GM21737 (cell line): ENCODE measurements around the gene HINT2.

Experiments used
- ATAC-seq: cut with Tn5 transposase; IDR thresholded peaks from one replicate; pipeline ENCODE4 v1.9.1; 2021; ENCODE audit warnings: mild to moderate bottlenecking, moderate library complexity; ENCODE audit not compliant: unreplicated experiment

Gene HINT2

DNA sequence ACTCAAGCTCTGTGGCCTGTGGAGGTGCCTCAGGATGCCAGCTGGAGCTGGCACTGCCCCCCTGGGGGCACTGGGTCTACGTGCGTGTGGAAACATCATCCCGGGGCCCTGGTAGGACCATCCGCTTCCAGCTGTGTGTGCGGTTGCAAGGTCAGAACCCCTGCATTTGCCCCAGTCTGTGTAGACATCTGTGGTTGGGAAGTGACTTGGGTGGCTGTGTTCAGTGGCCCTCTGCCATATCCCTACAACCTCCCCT, 26.7 kb upstream of the HINT2 start:
- no peak for ATAC-seq

DNA sequence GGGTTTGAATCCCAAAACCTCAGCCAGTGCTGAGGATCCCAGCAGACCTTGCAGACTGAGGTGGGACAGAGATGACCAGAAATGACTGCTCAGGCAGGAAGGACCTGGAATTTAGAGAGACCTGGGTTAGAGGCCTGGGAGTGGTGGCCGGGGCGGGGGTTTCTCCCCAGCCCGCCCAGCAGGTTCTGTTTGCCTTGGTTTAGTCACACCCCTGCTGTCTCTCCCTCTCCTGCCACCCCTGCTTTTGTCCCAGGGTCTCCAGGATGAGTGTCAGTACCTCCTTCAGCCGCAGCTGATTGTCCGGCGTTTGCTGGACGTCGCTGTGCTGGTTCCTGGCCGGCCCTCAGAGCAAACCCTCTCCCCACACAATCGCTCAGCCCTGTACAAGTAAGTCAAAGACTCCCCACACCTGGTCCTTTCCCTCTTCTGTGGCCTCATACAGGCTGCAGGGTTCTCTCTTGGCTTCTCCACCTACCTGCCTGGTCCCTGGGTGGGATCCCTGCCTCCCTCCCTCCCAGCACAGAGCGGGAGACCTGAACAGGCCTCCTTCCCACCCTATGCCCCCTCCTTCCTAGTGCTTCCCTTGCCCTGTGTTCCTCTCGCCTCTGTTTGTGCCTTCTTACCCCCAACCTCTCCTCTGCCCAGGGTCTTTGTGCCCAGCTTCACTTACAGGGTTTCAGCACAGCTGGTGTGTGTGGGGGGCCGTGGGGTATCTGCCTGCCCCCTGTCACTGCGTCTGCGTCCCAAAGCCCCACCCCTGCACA, 26.2 kb upstream of the HINT2 start:
- no peak for ATAC-seq

DNA sequence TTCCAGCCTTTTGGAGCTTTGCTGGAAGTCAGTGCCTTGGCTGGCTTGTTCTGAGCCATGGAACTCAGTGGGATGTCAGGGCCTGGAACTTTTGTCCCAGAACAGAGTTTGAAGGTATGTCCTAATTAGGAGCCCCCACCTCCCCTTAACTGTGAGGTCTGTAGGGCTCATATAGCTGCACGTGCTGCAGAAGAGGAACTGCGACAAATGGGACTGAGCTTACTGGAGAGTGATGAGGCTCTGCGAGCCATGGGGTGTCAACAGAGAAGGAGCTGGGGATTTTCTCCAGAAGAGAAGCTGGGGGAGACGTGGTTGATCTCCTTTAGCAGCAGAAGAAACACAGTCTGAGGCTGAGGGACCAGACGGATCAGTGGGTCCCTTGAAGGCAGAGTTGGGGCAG, 25.1 kb upstream of the HINT2 start:
- no peak for ATAC-seq

DNA sequence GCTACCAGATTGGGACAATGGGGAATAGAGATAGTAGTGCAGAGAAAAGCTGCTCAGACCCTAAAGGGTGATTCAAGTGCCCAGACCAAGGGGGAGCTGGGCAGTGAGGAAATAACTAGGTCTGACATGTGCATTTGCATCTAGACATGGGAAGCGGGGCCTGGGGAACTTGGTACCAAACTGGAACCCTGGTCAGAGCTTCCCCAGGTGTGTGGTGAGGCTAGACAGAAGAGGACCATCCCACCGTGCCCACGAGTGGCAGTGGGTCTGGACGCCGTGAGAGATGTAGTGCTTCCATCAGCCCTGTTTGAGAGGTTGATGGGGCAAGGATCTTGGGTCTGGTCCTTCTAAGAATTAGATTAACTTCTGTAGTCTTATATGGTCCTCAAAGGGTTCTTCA, 21.8 kb upstream of the HINT2 start:
- no peak for ATAC-seq

DNA sequence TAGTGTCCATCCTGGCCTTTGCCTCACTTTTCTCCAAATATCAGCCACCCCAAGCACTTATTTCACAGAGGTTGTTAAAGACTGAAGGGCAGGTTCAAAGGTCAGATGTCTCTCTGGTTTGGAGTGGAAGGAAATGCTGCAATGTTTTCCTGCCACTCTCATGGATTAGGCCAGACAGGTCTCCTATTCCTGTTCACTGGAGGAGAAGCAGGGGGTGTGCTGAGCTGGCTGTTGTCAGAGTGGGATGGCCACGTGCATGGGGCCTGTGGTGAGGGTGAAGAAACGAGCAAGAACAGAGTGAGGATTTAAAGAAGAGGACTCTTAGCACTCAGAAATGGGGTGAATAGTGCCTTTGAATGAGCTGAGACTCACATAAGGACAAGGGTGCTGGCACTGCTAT, 20.9 kb upstream of the HINT2 start:
- no peak for ATAC-seq

DNA sequence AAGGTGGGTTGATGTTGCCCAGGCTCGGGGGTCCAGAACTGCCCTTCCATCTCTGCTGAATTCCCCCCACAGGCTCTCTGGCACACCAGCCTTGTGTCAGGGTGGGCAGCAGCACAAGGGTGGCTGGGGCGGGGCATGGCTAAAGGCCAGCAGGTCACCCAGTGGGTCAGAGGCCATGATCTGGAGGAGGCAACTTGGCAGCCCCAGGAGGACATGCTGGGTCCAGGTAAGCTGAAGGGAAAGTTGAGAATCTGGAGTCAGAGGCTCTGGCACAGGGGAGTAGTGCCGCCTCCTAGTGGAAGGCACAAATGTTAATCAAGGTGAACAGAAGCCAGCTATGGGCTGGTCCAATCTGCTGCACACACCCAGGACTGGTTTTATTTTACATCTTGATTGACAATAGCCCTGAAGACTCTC, 20.4 kb upstream of the HINT2 start:
- ATAC-seq: no peak

DNA sequence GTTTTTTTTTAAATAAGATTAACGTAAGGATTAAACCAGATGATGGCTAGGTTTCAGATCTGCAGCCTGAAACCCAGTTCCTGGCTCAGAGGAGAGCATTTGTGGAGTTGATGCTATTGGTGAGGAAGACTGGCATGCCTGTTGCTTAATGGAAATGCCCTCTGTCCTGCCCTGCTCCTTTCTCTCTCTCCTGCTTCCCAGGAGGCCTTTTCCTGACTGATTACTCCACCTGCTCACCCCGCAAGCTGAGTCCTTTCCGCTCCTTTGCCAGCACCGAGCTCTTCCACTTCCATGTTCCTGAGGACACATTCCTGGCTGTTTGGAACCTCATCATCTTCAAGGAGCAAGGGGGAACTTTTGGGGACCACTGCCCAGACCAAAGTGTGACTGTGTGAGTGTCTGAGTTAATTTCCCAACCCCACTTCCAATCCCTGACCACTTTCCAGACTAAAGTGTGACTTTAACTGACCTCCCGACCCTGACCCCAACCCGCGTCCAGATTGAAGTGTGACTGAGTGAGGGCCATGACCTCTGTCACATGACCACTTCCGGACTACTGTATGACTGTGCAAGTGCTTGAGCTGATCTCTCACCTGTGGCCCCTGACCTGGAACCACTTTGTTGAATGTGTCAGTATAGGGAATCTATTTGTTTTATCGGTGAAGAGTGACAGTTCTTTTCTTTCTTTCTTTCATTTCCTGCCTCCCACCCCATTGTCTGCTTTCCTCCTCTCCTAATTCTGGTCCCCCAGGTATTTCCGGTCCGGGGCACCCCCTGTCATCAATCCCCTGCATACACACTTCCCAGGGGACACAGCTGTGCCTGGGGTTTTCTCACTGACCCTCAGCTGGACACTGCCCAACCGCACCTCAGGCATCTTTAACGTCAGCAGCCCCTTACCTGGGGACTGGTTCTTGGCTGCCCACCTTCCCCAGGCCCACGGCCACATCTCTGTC, 19.7 kb upstream of the HINT2 start:
- no peak for ATAC-seq

DNA sequence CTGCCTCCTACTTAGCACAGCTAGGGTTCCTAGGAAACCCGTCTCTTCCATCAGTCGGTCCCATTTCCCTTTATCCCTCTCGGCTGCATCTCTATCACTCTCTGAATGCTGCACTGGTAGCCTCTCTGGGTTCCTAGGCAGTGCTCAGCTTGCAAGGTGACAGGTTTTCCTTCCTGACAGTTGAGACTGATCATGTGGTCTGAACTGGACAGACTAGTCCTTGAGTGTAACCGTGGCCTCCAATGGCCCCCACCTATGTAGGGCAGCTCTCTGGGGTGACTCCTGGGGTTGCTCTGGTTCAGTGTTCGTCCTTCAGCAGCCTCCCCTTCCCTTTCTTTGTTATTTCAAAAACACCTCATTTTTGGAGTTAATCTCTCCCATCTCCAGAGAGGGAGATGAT, 18.0 kb upstream of the HINT2 start:
- no peak for ATAC-seq

DNA sequence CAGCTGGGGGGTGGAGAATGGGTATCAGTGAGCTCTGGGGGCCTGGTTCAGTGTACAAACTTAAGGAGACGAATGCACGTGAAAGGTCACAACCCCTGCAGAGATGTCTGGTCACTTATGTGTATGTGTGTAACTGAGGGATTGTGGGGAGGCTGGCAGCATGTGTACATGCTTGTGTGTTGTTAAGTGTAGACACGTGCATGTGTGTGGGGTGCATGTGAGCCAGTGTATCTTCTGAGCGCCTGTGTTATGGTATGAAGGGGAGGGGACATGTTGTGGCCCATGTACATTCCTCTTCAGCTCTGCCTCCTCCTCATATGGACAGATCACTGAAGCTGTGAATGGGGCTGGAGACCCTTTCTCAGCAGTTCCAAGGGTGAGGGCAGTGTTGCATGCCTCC, 16.2 kb upstream of the HINT2 start:
- no peak for ATAC-seq

DNA sequence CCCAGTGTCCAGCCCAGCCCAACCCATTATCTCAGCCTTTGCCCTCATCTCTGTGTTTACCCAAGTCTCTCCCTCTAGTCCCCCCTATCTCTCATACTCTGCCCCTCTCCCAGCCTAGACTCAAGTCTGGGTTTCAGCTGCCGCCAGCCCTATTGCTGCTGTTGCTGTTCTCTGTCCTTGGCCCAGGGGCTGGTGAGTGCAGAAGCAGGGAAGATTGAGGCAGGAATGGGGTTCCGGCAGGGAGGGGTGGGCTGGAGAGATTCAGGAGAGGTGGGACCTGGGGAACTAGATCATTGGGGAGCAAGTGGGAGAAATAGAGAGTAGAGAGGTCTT, 14.9 kb upstream of the HINT2 start:
- no peak for ATAC-seq

DNA sequence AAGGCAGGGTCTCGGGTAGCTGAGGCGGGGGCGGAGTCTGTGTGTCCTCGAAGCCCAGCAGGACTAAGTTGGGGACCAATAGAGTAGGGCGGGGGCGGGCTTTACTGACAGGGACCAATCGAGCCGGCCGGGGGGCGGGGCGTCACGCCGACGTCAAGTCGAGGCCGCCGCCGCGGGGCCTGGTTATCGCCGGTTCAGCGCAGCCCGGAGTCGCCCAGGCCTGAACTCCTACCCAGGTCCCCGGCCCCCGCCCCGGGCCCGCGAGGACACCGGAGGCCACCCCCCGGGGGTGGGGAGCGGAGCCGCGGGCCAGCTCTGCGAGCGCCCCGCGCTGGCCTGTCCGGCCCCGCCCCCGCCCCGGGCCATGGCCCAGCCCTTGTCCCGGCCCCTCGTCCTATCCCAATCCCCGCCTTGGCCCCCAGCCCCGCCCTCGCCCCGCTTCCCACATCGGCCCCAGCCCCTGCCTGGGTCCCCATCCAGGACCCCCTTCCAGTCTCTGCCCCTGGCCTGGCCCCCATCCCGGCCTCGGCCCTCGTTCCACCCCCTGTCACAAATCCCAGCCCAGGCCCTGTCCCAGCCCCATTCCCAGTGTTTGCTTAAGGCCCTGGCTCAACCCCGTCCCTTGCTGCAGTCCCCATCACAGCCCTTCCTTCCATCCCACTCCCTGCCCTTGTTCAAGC, 14.4 kb upstream of the HINT2 start, which contains the start of gene TMEM8B:
Gene TMEM8B, plus strand, starts transcription at position 145 of the 680 bp plus-strand sequence. Its CDS starts 220 bp downstream, at position 365.
- ATAC-seq: peak; percentile 73

DNA sequence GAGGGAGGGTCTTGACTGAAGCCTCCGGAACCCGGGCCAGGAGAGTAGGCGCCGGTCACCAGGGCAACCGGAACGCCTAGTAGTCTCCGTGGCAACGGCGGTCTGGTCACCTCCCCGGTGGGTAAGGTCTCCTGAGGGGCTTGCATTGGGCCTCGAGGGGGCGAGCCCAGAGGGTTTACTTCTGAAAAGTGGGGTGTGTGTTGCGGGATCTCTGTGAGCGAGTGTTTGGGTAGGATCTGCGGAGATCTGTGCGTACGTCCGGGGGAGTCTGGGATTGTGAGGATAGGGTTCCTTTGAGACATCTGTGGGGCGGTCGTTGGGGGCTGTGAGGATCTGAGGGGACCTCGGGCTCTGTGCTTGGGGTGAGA, 13.9 kb upstream of the HINT2 start, which contains the start of gene FAM221B:
Gene FAM221B, minus strand, starts transcription at position 17 of the 368 bp plus-strand sequence. CDS start 2,571 bp downstream, outside the sequence.
- ATAC-seq: peak; percentile 3

DNA sequence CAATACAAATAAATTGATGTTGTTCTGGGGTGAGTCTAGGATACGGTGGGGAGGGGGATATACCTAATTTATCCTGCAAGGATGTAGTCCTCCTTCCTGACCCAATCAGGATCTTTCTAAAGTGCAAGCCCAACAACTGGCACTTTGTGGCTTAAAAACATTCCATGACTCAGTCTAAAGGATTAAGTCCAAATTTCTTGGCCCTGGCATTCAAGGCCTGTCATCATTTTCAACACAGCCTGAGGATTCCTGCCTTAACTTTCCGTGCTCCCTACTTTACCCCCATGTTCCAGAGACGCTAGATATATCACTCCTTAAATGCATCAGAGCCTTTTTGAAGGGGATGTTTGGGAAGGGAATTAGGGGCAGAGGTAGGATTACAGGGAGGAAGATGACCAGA, 12.6 kb upstream of the HINT2 start:
- ATAC-seq: no peak

DNA sequence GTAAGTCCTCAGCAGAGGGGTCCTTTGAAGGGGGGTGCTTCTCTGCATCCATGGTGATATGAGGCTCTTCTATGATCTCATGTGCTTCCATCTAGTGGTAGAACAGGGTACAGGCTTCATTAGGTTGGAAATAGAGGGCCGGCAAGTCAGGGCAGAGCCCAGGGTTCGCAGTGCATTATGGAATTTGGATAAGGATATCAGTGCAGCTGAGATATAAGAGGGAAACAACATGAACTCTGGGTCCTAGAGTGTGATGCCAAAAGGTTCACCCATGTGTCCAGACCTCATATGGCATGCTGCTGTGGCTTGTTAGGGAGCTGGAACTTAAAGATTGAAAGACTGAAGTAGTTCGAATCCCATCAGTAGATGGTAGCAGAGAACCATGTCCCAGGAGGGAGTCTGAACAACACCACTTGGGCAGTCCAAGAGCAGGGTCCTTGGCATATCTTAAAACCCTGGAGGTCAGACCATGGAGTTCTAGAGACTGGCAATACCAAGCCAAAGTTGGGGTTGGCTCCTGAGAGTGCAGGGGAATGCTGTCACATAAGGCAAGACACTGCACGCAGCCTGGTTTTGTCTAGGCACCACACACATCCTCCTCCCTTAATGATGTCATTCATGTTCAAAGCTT, 11.3 kb upstream of the HINT2 start:
- no peak for ATAC-seq

DNA sequence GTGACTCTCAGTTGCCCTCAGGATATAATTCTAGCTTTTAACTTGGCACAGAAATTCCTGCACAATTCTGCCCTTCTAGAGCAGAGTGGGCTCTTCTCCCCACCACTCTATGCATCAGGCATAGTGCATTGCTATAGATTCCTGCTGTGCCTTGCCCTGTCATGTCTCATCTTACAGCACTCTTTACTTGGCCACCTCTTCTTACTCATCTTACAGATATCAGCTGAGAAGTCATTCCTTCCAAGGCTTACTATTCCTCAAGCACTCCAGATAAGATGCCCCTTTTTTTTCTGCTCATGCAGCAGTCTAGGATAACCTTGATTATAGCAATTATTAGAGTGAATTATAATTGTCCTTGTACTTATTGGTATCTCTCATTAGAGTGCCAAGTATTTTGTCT, 8.1 kb upstream of the HINT2 start:
- no peak for ATAC-seq

DNA sequence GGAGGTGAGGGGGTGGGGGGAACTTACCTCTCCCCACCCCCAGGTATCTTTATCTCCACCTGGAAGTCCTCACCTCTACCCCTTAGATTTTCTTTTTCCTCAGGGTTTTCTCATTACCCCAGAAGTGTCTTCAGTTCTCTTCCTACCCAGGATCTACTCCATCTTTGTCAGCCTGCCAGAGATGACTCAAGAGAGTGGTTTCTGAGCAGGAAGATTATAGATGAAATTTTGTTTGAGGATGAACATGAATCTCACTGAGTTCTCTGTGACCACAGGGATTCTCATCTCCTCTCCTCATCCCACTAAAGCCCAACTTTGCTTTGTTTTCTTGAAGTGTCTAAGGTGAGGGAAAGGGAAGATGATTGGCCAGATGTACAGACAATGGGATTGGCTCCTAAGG, 5.2 kb upstream of the HINT2 start:
- ATAC-seq: no peak

DNA sequence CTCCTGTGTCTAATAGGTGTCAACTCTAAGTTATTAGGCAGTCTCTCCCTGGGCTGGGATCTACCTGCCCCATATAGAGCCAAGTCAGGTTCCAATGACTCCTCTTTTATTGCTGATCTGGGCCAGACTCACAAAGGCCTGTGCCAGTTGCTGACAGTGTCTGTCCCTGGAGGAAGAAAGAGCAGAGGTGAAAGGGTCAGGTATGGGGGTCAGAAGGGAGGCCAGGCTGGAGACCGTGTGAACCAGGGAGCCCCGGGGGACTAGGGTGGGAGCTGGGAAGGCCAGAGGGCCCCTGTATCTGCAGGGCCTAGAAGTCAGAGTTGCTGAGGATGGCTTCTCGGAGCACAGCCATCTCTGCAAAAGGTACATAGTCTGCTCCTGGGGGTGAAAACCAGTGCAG, 3.5 kb upstream of the HINT2 start:
- no peak for ATAC-seq

DNA sequence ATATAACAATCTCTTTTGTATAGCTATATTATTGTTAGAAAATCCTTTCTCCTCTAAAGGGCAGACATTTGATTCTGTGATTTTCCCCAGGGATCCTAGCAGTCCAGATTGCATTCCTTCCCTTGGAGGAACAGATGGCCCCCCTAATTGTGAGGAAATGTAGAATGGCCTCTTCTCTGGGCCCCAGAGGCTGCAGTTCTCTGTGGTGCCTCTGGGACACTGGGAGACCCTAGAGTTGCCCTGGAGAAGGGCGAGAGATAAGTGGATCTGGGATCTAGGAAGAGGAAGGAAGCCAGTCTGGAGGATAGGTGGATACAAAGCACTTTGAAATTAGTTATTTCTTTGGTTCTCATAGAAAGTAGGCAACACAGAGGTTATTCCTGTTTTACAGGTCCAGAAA, 1.9 kb upstream of the HINT2 start:
- no peak for ATAC-seq

DNA sequence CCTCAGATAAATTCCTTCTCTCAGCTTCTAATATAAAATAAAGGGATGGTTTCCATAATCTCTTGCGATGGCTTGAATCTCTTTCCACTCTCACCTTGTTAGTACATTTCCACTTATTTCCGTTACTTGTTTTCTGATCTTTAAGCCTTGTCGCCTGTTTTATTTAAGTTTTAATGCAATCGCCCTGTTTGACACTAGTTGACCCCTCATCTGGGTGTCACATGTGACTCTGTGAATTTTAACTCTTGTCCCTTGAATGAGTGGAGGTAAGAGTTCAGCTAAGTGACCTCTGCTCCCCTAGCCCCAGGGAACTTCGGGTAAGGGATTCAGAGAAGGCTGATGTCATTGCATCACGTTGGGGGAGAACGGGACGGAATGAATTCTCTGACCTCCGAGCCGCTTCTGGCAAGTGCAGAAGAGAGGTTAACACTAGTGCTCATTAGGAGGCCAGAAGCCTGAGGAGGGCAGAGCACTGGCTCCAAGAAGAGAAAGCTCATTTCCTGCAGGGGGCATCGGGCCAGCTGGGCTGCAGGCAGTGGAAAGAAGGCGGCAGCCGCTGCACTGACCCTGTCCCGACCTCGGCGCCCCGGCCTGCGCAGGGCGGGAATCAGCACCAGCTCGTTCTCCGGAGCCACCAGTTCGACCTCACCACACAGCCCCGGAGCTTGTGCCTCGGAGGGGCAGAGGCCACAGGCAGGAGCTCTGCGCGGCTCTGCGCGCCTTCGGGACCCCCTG, 569 bp downstream of the HINT2 start:
- peak; percentile 20 for ATAC-seq

DNA sequence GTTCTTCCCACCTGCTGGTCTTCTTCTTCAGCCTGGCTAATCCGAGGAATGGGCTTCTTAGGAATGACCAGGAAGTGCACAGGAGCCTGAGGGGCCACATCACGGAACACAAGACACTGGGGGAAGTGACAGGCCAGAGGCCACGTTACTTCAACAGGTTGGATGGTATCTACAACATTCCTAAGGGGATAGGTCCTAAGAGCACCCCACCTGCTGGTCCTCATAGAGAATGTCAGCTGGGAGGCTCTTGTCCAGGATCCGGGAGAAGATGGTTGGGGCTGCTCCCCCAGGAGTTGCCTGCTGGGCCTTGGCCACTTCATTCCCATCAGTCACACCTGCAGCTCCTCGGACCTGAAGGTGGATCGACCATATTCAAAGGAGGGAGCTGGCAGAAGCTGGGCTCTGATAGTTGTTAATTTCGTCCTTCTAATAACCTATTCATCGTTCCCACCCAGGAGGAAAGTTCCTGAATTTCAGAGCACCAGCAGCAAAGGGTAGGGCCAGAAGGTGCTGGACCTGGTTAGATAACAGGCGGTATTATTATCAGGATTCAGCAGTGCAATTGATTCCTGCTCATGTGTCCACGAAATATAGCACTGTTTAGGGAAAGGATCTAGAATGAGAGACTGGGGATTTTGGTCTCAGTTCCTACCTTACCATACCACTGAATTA, 1.3 kb downstream of the HINT2 start:
- no peak for ATAC-seq
